Motor neuron (in vitro differentiated cells): ENCODE measurements around the gene BPIFA3. TPM values are rescaled to one million over a fixed set of nuclear protein-coding genes. Genes with fewer than 3 reads are reported as not detected.

Experiments used
- ATAC-seq, 8 experiments: fragments of 200-7000 bp; cut with Tn5 transposase; replicated peaks in 6 of 8; 2 replicates each; pipeline ENCODE4 v1.8.0; 2021; ENCODE audit warnings: mild to moderate bottlenecking in 8 of 8, moderate library complexity in 8 of 8
- H3K27ac ChIP-seq, 2 donors: fragments of 250-450 bp; sonication (Bioruptor Pico); 2 replicates each; pipeline ENCODE4 v1.9.0; 2021; ENCODE audit warnings: antibody characterized with exemption in 2 of 2, mild to moderate bottlenecking in 2 of 2, moderate library complexity in 1 of 2
- H3K4me1 ChIP-seq, 2 donors: fragments of 250-450 bp; sonication (Bioruptor Pico); replicated peaks in 1 of 2; 2 replicates each; pipeline ENCODE4 v1.6.1; 2021; ENCODE audit warnings: antibody characterized with exemption in 2 of 2, mild to moderate bottlenecking in 2 of 2, moderate library complexity in 1 of 2
- H3K4me3 ChIP-seq, 5 donors: fragments of 250-450 bp; sonication (Bioruptor Pico); 2 replicates each; pipeline ENCODE4 v1.9.0; 2021; ENCODE audit warnings: antibody characterized with exemption in 5 of 5, mild to moderate bottlenecking in 5 of 5, moderate library complexity in 4 of 5
- WGBS, 10 experiments: fragments of 450-650 bp; shearing (Covaris generic); methylation state at CpG; one replicate each; pipeline ENCODE4 v1.0.0; 2022; 5-methylcytosine and 5-hydroxymethylcytosine counted together
- in situ Hi-C, 9 experiments: fragments of 400-800 bp; cut with MboI; loops; one replicate each; pipeline ENCODE4 v1.15.0; 2021; ENCODE audit warnings: low sequenced_read_pairs in 9 of 9, low pct_unique_long_range_greater_than_20kb in 2 of 9; ENCODE audit not compliant: unreplicated experiment in 9 of 9
- total RNA-seq, 8 experiments: library from RNA; unstranded; fragments of 300-600 nt; gene quantifications; 2 replicates each; pipeline versions ENCODE4 v1.2.3 to v1.2.4, GENCODE V29; 2022

BPIFA3 gene
- total RNA-seq, 8 experiments from 2014 or later, result 0.09 to 0.66 (median 0.21) TPM; not detected in 3

DNA sequence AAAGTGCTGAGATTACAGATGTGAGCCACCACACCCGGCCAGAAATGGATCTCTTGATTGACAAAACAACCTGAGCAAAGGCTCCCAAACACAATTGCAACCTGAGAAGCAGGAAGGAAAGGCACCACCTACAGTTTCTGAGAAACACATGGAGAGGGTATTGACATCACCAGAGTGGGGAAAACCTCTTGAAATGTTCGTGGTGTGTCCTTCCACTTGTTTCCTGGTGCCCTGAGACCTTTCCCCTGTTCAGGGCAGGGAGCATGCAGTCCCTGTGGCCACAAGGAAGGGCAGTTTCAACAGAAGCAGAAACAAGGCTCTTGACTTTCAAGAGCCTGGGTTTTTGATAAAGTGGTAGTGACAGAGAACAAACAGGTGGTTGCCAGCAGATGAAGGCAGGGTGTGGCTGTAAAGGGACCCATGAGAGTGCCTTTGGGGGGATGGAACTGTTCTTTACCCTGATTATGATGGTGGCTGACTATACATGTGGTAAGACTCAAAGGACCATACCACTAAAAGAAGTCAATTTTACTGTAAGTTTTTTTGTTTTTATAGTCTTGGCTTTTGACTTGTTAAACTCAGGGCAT, 15.4 kb downstream of the BPIFA3 start:
- no peak for ATAC-seq
- in situ Hi-C loops, result no loop called here
- 0% methylated on average over 1 of the region's 2 CpGs; no CpG with 5 or more reads in 7 of the 10 experiments for WGBS, 10 experiments

DNA sequence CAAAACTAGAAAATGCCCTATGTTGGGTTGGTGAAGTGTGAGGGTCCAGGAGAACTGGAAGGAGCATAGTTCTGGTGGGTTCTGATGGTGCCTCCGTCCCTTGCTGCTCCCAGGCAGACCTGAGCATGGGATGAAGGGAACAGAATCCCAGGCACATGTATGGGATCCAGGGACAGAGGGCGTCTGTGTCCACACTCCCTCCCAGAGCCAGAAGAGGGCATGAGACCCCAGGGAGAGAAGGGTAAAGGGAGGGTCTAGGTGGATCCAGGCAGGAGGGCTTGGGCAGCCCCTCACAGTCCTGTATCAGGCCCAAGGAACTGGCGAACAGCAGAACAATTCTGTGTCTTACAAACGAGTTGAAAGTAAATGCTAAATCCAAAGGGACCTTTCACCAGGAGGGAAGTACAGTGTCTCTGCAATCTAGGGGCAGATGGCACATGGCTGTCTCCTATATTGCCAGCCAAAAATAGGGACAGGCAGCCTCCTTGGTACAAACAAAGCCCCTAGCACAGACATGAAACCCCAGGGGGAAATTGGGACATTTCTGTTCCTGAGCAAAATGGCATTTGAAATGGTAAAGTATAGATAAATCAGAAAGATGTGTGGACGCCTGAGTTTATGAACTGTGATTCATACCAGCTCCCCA, 16.1 kb downstream of the BPIFA3 start:
- no peak overlapping the region for H3K4me3 ChIP-seq
- H3K27ac ChIP-seq, result no peak overlapping the region
- WGBS, 10 experiments, result 0 to 32% (median 7%) methylated on average over 1 to 4 of the region's 5 CpGs; no CpG with 5 or more reads in 4 of the 10 experiments
- no peaks in the 10 kb centered on the region for H3K4me1 ChIP-seq
- in situ Hi-C loops, result no loop called here
- peak in 1 of 8 experiments; percentile 25 for ATAC-seq

More for the DNA sequence above, 15.4 kb downstream of the BPIFA3 start:
- Histone ChIP-seq H3K4me3 (no peak overlapping the region), H3K27ac (no peak overlapping the region), H3K4me1 (no peaks in the 10 kb centered on the region)

DNA sequence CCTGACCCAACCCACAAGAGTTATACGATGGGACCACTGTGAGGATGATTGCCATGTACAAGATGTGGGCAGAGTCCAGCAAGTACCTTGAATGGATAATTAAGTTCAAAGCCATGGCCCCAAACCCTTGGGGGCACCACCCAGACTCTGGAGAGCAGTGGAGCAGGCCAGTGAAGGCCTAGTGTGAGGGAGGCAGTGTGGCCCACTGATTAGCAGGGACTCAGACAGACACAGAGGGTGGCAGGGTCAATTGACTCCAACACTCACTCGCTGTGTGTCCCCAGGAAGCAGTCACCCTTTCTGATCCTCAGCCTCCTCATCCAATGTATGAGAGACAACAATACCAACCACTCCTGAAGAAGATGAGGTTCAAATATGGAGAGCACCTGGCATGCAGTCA, 16.9 kb downstream of the BPIFA3 start:
- 0 to 67% (median 56%) methylated on average over 1 to 2 of the region's 2 CpGs; no CpG with 5 or more reads in 6 of the 10 experiments for whole genome bisulfite sequencing, 10 experiments
- Histone ChIP-seq H3K27ac (no peak overlapping the region), H3K4me1 (no peaks in the 10 kb centered on the region), H3K4me3 (no peak overlapping the region)
- in situ Hi-C loops, result no loop called here
- ATAC-seq, result no peak

DNA sequence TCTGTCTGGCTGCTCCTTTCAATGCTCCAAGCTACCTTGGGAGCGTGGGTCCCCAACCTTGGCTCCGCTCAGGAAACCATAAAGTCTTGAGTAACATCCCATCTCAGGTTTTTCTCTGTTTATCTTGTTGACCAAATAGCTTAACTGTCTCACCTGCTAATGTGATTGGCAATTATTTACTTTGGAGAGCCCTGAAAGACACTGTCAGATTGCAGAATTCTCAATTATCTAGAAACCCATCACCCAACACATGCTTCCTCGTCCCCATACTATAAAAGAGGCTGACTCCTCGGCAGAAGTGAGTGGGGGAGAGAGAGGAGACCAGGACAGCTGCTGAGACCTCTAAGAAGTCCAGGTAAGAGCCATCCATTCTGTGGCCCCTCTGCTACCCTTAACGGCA, 18.5 kb downstream of the BPIFA3 start, which contains the start of gene BPIFA1:
Gene BPIFA1 (plus strand): TSS at position 301 of the 400 bp plus-strand sequence. CDS start 1,716 bp downstream, outside the sequence.
- no peak for ATAC-seq
- Histone ChIP-seq H3K4me3 (no peak within 1 kb of the TSS), H3K27ac (no peak within 1 kb of the TSS), H3K4me1 (no peaks in the 10 kb centered on the region)
- WGBS, 10 experiments, result 0 to 100% (median 56%) methylated on average over 1 to 4 of the region's 5 CpGs; no CpG with 5 or more reads in 3 of the 10 experiments
- in situ Hi-C loops, result no loop called here

DNA sequence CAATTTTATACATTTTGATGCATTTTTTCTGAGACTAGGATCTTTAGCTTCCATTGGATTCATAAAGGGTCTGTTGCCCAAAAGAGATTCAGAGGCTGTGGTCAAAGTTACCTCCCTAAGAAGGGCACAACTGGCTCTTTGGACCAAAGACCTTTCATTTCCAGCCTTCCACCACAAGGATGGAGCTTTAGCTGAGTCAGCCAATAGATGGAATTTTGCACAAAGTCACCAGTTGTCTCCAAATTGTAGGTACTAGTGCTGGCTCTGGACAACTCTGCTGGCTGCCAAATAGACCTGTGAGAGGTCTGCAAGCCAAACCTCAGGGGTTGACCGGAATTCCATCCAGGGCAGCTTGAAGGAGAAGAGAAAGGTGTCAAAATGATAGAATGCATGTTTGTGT, 19.2 kb downstream of the BPIFA3 start:
- H3K27ac ChIP-seq, result no peak overlapping the region
- 0 to 100% (median 20%) methylated on average over 1 of the region's 1 CpG; no CpG with 5 or more reads in 5 of the 10 experiments for WGBS, 10 experiments
- in situ Hi-C loops, result no loop called here
- no peaks in the 10 kb centered on the region for H3K4me1 ChIP-seq
- ATAC-seq, result no peak
- no peak overlapping the region for H3K4me3 ChIP-seq

DNA sequence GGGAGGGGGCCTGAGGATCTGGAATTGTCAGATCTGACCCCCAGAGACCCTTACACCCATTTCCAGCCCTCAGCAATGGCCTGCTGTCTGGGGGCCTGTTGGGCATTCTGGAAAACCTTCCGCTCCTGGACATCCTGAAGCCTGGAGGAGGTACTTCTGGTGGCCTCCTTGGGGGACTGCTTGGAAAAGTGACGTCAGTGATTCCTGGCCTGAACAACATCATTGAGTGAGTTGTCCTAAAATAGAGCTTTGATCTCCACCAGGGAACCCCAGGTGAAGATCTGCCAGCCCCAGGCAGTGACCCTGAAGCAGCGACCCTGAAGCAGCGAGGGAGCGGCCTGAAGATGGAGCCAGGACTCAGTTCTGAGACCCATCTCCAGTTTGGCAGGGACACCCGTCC, 20.8 kb downstream of the BPIFA3 start:
- in situ Hi-C loops, result no loop called here
- Histone ChIP-seq H3K4me1 (no peaks in the 10 kb centered on the region), H3K4me3 (no peak overlapping the region), H3K27ac (no peak overlapping the region)
- no peak for ATAC-seq
- WGBS, 10 experiments, result 80% methylated on average over 3 of the region's 6 CpGs; no CpG with 5 or more reads in 9 of the 10 experiments

DNA sequence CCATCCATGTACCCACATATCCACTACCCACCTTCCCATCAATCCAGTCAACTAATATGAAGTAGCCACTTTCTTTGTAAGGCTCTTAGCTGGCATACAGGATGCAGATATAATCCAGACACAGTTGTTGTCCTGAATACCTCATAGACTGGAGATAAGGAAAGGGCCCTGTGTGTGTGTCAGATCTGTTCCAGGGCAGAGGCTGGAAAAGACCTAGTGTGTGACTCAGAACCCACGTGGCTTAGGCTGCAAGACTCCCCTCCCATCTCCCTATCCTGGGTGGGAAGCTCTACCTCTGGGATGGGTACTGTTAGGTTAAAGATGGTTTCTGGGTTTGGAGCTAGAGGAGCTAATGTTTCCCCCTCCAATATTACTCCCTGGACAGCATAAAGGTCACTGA, 22.3 kb downstream of the BPIFA3 start:
- no peak overlapping the region for H3K27ac ChIP-seq
- WGBS, 10 experiments, result 0% methylated on average over 1 of the region's 1 CpG; no CpG with 5 or more reads in 8 of the 10 experiments
- no peak for ATAC-seq
- in situ Hi-C loops, result no loop called here
- no peak overlapping the region for H3K4me3 ChIP-seq
- H3K4me1 ChIP-seq, result no peaks in the 10 kb centered on the region

DNA sequence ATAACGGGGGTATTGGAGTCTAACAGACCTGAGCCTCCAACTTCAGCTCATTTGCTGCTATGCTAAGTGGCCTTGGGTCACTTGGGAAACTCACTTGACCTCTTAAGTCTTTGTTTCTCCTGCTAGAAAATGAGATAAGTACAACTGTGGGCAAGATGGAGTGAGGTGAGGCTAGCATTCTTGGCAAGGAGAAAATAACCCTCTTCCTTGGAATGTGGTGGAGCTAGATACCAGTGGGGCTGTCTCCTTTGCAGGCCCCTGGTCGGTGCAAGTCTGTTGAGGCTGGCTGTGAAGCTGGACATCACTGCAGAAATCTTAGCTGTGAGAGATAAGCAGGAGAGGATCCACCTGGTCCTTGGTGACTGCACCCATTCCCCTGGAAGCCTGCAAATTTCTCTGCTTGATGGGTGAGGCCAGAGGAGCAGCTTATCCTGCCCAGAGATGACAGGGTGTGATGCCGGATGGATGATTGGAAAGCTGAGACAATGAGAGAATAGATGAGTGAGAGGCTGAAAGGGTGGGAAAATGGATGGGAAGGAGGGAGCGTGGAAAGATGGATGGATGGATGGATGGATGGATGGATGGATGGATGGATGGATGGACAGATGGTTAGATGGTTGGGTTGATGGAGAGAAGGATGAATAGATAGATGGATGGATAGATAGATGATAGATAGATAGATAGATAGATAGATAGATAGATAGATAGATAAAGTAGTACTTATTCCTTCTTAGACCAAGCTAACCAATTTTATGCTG, 23.0 kb downstream of the BPIFA3 start:
- Histone ChIP-seq H3K4me3 (no peak overlapping the region), H3K4me1 (no peaks in the 10 kb centered on the region), H3K27ac (no peak overlapping the region)
- 0 to 73% (median 40%) methylated on average over 1 to 3 of the region's 4 CpGs; no CpG with 5 or more reads in 1 of the 10 experiments for WGBS, 10 experiments
- ATAC-seq, result no peak
- in situ Hi-C loops, result no loop called here

DNA sequence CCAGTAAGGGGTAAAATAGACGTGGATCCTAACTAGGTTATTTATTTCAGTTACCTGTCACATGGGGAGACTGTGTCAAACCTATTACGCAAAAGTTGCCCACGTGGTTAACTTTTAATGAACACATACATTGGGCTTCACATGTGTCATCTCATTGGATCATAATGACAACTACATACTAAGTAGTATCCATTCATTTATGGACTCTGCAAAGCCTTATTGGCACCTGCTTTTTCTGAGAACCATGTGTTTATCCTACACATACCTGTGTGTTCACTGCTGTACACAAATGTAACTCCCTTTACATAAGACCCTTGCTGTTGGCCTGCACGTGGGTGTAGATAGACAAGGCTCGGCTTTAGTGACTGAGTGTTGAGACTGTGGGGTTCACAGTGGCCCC, 23.8 kb downstream of the BPIFA3 start:
- Histone ChIP-seq H3K4me3 (no peak overlapping the region), H3K27ac (no peak overlapping the region), H3K4me1 (no peaks in the 10 kb centered on the region)
- WGBS, 10 experiments, result 0 to 58% (median 30%) methylated on average over 1 to 5 of the region's 5 CpGs; no CpG with 5 or more reads in 1 of the 10 experiments
- no peak for ATAC-seq
- in situ Hi-C loops, result no loop called here

DNA sequence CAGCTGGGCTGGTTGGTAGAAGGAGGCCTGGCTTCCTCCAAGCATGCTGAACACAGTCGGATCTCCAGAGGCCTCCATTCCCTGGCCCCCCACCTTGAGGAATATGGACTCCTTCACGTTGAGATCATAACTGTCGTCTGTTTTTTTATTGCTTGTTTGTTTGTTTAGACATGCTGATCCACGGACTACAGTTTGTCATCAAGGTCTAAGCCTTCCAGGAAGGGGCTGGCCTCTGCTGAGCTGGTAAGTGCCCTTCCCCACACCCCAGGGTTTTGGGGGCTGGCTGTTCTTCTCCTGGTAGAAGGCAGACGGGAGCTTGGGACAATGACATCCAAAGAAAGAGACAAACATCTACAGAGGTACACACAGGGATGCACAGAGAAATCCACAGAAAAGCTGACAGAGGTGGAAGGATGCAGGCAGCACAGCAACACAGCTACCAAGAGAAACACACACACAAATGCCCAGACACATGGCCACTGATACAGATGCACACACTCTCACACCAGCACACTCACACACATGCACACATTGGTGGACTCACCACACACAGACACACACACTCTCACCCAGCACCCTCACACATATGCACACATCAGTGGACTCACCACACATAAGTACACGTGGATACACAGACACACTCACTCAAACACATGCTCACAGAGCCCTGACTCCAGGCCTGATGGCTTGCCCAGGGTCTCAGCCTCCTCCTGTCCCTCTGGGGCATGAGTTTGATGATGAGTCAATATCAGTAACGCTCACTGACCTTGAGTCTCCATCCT, 25.4 kb downstream of the BPIFA3 start:
- H3K4me3 ChIP-seq, result no peak overlapping the region
- no peak for ATAC-seq
- no peak overlapping the region for H3K27ac ChIP-seq
- H3K4me1 ChIP-seq, result no peaks in the 10 kb centered on the region
- WGBS, 10 experiments, result 0 to 56% (median 30%) methylated on average over 2 to 5 of the region's 7 CpGs; no CpG with 5 or more reads in 3 of the 10 experiments
- in situ Hi-C loops, result no loop called here

DNA sequence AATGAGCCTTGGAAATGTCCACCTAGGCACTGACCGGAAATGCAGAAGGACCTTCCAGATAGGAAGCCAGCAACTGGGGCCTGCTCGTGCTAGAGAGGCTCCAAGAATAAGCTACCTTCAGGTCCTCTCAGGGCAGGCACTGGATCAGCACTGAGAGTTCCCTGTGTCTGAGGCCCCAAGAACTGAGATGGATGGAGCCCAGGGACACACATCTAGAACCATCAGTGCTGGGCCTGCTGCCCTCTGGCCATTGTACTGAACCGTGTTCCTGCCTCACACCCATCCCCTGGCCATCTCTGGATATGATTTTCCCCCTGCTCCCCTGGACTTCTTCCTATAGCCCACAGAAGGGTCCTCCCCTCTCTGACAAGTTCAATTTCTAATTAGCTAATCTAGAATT, 28.9 kb downstream of the BPIFA3 start:
- in situ Hi-C loops, result no loop called here
- WGBS, 10 experiments, result 20 to 83% (median 27%) methylated on average over 1 to 3 of the region's 3 CpGs; no CpG with 5 or more reads in 6 of the 10 experiments
- no peak for ATAC-seq
- Histone ChIP-seq H3K4me1 (peaks cover 0 to 2% of the 10 kb centered on the region in 2 donors), H3K27ac (no peak overlapping the region), H3K4me3 (no peak overlapping the region)

DNA sequence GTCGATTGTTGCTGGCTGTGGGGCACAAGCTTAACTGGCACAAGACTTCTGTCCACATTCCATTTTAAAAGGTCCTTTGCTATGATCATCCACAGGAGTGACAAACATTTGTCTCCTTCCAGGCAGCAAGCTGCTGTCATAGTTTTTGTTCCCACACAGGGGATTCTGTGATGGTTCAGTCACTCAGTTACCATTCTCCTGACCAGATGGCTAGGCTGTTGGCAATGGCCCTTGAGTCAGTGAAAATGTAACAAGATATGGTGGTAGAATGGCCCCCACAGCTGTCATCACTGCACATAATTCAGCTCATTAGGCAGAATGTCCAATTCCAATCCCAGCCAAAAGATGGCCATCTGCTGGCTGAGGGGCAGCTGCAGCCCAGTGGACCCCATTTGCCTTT, 32.3 kb downstream of the BPIFA3 start:
- no peak for ATAC-seq
- in situ Hi-C loops, result no loop called here
- H3K4me3 ChIP-seq, result no peak overlapping the region
- peaks cover 0 to 2% of the 10 kb centered on the region in 2 donors for H3K4me1 ChIP-seq
- 86% methylated on average over 1 of the region's 1 CpG; no CpG with 5 or more reads in 9 of the 10 experiments for WGBS, 10 experiments
- no peak overlapping the region for H3K27ac ChIP-seq
